Fibroblast of the aortic adventitia (primary cell): Measurements from ENCODE around the gene POLR2L. TPM values are rescaled to one million over a fixed set of nuclear protein-coding genes. Genes with fewer than 3 reads are reported as not detected.

Source experiments
- DNase-seq: peaks from one replicate; pipeline ENCODE4 v3.0.0-alpha.2; 2010; ENCODE audit warnings: low read depth
- H3K4me3 ChIP-seq: 2 replicates; pipeline ENCODE4 v1.5.1; 2011; ENCODE audit warnings: low read depth, mild to moderate bottlenecking, control low read depth, low read length, moderate library complexity
- total RNA-seq: library from RNA; depleted of rRNA; stranded (reverse); fragments of >200 nt; gene quantifications from 2 replicates; pipeline ENCODE4 v1.2.3, GENCODE V29; 2012; ENCODE audit warnings: low replicate concordance
- TF ChIP-seq, protein P1 (sequence below): IDR thresholded peaks from 2 replicates; pipeline ENCODE4 v1.5.1; 2011; ENCODE audit warnings: mild to moderate bottlenecking, low read length, control low read depth, inconsistent platforms; ENCODE audit not compliant: insufficient read depth

The POLR2L gene
- total RNA-seq, 1 donor: 135 TPM

DNA sequence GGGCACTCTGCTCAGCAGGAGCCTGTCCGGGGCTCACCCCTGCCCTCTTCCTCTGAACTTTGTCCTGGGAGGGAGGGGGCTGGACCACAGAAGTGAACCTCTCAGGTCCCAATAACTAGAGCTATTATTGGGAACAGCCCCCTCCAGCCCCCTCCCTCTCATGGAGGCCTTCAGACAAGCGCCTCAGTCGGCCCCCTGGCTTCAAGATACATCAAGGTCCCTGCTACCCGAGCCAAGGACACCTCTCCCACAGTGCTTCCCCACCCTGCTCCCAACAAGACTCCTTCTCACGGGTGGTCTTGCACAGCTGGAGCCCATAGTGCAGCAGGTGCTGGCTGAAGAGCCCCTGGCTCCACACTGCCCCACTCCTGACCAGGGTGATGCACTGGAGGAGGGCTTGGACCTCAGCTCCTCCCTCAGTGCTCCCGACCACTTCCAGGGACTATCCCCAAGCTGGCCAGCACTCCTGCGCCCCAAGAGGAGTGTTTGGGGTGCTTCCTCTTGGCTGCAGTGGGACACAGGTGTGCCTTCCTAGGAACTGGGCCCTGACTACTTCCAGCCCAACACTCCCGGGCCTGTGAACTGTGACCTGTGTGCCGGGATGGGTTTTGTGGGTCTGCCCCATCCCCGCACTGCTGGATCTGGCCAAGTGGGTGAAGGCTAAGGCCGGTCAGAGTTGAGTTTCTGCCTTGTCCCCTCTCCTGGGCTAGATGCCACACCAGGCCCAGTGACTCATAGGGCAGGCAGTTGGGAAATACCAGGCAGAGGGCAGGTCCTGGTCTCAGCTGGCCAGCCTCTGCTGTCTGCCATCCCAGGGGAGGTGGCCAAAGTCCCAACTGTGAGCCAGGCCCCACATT lies 21.4 kb downstream of the POLR2L start:
- DNase-seq: peak; percentile 63
- TF ChIP-seq, protein P1, sequence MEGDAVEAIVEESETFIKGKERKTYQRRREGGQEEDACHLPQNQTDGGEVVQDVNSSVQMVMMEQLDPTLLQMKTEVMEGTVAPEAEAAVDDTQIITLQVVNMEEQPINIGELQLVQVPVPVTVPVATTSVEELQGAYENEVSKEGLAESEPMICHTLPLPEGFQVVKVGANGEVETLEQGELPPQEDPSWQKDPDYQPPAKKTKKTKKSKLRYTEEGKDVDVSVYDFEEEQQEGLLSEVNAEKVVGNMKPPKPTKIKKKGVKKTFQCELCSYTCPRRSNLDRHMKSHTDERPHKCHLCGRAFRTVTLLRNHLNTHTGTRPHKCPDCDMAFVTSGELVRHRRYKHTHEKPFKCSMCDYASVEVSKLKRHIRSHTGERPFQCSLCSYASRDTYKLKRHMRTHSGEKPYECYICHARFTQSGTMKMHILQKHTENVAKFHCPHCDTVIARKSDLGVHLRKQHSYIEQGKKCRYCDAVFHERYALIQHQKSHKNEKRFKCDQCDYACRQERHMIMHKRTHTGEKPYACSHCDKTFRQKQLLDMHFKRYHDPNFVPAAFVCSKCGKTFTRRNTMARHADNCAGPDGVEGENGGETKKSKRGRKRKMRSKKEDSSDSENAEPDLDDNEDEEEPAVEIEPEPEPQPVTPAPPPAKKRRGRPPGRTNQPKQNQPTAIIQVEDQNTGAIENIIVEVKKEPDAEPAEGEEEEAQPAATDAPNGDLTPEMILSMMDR: no peak
- H3K4me3 ChIP-seq: peak overlapping the region; percentile 88

DNA sequence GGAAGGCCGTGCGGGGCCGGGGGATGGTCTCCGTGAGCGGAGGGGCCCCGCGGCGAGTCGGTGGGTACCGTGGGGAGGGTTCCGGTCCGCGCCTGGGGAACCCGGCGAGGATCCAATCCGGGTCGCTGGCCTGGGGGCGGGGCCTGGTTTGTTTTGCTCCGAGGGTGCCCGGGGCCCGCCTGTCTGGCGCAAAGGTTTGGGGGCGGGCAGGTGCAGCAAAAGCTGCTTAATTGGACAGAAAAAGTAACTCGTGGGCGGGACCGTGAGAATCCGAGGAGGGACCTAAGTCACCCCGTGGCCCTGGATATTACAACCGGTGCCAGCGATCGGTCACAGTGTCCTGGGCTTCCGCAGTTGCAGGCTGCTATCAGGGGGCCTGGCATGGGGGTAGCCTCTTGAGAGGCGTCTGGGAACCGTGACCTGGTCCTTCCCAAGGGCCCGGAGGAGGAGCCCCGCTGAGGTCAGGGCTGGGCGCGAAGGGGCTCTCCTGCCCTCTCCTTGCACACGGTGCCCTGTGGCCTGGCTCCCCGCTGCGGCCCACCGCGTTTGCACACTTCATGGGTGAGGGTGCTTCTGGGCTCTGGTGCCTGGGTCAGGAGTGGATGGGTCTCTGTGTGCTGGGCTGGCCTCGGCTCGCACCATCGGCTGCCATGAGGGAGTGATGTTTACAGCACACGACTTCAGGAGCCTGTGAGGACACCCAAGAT lies 22.2 kb downstream of the POLR2L start:
- TF ChIP-seq, protein P1: no peak
- H3K4me3 ChIP-seq: peak overlapping the region; percentile 88
- peak; percentile 43 for DNase-seq

DNA sequence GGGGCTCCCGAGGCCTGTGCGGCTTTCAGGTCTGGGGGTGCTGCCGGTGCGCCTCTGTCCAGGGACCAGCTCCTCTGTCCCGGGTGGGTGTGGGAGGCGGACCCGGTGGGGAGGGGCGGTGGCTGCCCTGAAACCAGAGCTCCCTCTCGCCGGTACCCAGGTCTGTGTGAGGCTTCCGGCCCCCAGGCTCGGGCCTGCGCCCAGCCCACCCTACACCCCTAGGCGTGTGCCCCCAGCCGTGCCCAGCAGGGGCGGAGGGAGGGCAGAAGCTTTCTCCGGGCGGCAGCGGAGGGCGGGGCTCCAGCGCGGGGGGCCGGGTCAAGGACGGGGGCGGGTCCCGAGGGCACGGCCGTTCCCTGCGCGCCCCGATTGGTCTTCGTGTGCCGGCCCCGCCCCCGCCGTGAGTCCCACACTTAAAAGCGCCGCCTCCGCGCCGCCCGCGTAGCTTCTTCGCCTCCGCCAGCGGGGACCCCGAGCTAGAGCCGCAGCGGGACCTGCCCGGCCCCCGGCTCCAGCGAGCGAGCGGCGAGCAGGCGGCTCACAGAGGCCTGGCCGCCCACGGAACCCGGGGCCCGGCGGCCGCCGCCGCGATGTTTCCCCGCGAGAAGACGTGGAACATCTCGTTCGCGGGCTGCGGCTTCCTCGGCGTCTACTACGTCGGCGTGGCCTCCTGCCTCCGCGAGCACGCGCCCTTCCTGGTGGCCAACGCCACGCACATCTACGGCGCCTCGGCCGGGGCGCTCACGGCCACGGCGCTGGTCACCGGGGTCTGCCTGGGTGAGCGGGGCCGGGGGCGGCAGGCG lies 23.0 kb downstream of the POLR2L start:
- DNase-seq: peak; percentile 78
- peak overlapping the region; percentile 88 for H3K4me3 ChIP-seq
- TF ChIP-seq, protein P1: peak; percentile 27

DNA sequence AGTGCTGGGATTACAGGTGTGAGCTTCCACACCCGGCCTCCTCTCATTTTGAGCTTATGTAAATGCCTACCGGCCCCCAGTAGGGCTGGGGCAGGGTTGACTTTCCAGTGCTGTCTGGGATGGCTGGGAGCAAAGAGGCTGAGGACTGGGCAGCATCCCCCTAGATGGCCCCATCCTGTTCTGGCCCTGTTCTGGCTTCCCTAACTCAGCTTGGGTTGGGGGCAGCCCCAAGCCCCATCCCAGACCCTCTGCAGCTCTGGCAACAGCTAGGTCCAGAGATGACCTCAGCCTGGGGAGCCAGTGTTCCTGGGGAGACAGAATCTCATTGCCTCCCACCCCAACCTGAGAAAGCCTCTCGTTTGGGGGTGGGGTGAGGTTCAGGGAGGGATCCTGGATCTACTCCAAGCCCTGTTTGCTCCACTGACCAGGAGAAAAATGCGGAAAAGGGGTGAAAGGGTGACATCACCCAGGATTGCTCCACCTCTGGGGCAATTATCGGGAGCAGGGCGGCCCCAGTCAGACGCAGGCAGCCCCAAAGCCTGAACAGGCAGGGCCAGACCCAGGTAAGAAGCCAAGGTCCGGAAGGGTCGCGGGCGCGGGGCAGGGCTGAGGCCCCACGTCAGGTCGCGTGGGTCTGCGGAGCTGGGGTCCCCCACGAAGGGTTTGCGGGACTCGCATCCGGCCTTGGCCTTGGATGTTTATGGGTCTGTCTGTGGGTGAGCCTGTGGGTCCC lies 23.8 kb downstream of the POLR2L start, which contains the start of gene PNPLA2:
TSS of gene PNPLA2 (plus strand) at position 519 of the 733 bp plus-strand sequence. CDS start 805 bp downstream, outside the sequence.
- DNase-seq: peak; percentile 76
- peak within 1 kb of the TSS; percentile 88 for H3K4me3 ChIP-seq
- TF ChIP-seq, protein P1: no peak

DNA sequence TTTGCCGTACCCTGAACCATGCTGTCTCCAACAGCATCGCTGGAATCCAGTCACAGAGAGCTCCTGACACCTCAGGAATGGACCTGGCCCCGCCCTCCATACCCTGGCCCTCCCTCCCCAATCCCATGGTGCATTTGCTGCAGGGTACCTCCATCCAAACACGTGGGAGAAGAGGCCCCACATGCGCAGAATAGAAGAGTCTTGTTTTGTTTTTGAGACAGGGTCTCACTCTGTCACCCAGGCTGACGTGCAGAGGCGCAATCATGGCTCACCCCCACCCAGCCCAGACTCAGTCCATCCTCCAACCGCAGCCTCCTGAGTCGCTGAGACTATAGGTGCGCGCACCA lies 25.9 kb downstream of the POLR2L start:
- DNase-seq: no peak
- no peak overlapping the region for H3K4me3 ChIP-seq
- TF ChIP-seq, protein P1: no peak
